Measurements from ENCODE around the gene BRCC3.
A peak's percentile ranks its signal among the peaks of the same experiment; 100 is the strongest.

Gene BRCC3

DNA sequence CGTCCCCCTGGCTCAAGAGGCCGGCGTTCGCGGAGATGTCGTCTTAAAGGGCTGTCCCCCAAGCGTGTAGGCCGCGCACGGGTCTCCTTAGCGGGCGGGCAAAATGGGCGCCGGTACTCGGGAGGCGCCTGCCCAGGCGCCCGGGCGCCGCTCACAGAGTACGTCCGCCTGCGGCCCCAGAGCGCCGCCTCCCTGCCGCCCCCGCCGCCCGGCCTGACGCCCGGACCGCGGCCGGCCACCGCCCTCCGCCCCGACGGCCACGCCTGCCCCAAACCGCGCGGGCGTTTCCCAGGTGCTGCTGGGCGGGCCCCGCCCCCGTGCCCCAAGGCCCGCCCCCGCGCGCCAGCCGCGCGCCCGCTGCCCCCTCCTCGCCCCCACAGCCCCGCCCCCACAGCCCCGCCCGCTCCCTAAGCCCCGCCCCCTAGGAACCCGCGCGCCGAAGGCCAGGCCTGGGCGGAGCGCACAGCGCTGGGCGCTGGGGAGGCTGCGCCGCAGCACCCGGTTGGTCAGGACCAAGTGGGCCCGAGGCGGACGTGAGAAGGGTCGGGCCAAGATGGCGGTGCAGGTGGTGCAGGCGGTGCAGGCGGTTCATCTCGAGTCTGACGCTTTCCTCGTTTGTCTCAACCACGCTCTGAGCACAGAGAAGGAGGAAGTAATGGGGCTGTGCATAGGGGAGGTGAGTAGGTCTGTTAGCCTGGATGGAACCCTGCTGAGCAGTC is at the start of gene BRCC3, which contains the start of the genes CMC4 and MTCP1:
Gene BRCC3 (plus strand): TSS at position 534 of the 719 bp plus-strand sequence. CDS start 20 bp downstream, at position 554.
Gene CMC4 (minus strand): TSS at position 162 of the 719 bp plus-strand sequence. CDS start 7,113 bp downstream, outside the sequence.
Gene MTCP1 (minus strand): TSS at position 162 of the 719 bp plus-strand sequence. CDS start 5,126 bp downstream, outside the sequence.
- peak; percentile 67 for DNase-seq

DNA sequence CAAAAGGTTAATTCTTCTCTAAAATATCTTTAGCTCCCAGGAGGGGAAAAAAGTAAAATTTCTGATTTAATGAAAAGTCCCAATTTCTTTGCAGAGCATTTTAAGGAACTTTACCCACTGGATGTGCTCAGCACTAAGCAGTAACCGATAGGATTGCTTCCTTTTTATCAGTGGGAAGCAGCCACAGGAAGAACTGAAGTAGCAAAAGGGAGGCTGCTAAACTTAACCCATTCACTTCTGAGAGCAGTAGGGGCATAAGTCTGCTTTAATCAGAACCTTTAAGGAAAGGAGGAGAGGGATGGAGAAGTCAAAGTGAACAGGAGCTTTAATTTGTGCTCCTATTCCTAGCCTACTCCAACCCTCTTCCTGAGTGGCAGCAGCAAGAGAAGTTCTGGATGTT is 48.7 kb upstream of the BRCC3 start, which contains the start of gene F8:
Gene F8 (minus strand): TSS at position 139 of the 400 bp plus-strand sequence. CDS start 171 bp downstream, outside the sequence.
- DNase-seq, result no peak

DNA sequence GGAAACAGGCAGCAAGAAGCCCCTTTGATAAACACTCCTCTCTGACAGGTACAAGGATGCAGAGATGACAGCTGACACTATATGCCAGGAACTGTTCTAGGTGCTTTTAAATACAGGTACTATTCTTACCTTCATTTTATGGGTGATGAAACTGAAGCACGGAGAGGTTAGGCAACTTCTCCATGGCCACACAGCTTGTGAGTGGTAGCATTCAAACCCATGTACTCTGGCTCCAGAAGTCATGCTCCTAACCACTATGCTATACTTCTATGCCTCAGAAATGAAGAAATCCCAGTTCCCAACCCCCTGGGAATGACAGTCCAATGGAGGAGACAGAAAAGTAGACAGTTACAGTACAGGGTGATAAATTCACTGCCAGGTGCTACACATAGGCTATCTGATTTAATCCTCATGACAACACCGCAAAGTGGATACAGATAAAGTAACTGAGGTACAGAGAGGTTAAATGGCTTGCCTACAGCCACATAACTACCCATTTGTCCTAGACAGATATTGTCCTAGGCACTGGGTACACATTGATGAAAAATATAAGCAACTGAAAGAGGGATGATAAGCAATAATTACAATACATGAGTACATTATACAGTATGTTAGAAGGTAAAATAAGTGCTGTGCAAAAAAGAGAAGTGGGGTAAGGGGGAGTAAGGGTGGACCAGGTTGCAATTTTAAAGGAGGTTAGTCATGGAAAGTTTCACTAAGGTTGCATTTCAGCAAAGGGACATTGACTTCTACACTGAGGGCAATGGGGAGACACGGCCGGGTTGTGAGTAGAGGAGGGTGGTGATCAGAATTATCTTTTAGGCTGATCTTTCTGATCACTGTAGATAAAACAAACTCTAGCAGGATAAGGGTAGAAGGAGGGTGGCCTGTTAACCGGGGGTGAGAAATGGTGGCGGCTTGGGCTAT is 47.1 kb upstream of the BRCC3 start:
- no peak for DNase-seq

DNA sequence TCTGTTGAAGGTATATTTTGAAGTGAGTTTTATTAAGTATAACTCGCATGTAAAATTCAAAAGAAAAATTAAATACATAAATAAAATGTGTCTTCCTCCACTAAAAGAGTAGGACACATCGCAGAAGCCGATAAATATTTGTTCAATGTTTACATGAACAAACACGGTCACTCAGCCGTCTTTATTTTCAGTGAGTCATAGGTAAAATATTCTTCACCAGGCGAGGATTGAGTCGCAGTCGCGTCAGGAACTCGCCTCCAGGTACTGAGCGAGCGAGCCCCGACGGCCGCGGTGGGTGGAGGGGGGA is 44.9 kb upstream of the BRCC3 start:
- no peak for DNase-seq

DNA sequence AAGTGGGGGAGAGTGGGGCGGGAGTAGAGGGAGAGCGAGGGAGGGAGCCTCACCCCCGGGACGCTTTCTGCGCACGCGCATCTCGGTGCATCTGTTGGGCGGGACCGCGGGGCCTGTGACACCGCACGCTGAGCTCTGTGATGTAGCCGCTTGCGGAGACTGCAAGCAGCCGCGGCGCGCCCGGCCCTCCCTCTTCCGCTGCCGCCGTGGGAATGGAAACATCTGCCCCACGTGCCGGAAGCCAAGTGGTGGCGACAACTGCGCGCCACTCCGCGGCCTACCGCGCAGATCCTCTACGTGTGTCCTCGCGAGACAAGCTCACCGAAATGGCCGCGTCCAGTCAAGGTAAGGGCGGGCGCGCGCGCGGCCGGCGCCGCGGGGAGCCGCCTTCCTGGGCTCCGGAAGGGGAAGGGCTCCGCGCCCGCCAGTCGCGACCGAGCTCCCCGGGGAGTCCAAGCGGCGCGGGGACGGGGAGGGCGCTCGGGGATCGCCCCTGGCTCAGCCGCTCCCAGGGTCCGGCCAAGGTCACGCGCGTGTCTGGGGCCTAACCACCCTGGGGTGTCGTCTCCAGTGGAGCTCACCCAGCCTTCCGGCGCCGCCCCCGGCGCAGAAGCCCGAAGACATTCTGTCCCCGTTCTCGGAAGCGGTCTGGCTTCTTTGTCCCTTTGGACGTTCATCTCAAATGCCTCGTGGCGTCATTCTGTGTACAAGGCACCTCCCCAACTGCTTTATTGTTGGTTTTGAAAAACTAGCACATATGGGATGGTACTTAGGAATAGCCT is 44.4 kb upstream of the BRCC3 start, which contains the start of gene FUNDC2:
Gene FUNDC2 (plus strand): TSS at position 118 of the 782 bp plus-strand sequence. CDS start 95 bp downstream, at position 213.
- peak; percentile 91 for DNase-seq

DNA sequence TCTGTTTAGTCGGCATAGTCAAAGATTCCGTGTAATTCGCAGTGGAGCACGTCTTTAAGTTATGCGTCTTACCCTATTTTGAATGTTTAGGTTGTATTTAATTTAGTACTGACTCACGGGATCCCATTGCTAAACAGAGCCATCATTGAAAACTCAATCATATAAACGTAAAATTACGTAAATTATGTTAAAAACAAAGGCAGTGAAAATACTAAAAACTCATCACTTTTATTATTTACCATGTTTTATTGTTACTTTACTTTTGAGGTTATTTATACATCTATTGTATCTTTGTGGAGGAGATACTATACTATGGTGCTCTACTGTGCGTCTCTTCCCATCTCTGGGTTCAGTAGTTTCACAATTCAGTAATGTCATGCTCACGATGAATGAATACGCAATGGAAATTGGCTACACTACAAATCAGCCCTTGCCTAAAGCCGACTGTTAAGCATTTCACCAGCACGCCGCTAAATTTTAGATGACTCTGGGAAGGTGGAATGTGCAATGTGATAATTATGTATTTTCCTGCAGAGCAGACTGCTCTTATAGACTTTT is 43.7 kb upstream of the BRCC3 start:
- no peak for DNase-seq

DNA sequence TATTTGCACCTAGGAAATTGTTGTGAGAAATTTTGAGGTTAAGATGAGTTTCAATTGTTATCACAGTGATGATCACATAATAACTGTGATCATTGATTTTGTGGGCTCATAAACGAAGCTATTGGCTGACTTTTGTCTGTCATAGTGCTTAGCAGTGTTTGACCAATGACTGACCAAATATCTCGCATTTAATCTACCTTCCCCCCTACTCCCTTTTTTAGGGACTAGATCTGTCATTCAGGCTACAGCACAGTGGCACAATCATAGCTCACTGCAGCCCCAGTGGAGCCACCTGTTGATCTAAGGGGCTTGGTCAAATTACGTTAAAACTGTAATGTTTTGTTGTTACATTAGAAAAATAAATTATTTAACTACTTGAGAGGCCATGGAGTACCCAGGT is 43.2 kb upstream of the BRCC3 start:
- no peak for DNase-seq

DNA sequence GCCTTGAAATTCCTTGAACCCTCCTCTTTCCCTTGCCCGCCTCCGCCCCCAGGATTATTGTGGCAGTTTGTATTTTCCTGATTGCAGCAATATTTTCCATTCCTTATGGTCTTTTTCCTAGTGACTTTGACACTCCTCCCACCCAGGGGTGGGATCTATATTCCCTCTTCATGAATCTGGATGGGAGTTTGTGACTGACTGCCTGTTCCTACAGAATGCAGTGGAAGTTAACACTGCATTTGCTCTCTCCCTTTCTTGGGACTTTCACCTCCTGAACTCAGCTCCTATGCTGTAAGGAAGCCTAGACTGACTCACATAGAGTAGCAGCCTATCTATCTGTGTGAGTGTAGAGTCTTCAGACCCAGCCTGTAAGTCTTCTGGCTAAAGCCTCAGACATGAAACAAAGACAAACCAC is 42.4 kb upstream of the BRCC3 start:
- DNase-seq, result no peak

DNA sequence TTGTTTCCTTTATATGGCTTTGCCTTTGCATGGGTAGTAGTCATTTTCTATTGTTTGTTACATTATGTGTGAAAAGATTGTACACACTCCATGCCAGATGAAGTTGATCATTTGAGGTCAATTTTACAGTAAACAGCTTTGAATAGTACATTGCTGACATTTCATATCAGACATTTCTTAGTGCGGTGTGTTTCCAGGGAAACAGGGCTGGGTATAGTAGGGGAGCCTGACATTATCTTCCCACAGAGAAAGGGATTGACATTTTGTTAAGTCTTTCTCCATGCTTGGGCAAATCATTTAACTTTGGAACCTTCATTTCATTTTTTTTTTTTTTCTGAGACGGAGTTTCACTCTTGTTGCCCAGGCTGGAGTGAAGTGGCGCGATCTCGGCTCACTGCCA is 39.7 kb upstream of the BRCC3 start:
- no peak for DNase-seq

DNA sequence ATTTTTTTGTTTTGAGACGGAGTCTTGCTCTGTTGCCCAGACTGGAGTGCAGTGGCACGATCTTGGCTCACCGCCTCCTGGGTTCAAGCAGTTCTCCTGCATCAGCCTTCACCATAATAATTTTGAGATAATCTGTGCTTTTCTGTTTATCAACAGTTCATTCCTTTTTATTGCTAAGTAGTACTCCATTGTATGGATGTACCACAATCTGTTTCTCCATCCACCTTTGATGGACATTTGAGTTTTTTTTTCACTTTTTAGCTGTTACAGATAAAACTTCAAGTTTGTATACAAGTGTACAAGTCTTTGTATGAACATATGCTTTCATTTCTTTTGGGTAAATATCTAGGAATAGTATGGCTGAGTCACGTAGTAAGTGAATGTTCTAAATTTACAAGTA is 35.6 kb upstream of the BRCC3 start:
- DNase-seq, result no peak

DNA sequence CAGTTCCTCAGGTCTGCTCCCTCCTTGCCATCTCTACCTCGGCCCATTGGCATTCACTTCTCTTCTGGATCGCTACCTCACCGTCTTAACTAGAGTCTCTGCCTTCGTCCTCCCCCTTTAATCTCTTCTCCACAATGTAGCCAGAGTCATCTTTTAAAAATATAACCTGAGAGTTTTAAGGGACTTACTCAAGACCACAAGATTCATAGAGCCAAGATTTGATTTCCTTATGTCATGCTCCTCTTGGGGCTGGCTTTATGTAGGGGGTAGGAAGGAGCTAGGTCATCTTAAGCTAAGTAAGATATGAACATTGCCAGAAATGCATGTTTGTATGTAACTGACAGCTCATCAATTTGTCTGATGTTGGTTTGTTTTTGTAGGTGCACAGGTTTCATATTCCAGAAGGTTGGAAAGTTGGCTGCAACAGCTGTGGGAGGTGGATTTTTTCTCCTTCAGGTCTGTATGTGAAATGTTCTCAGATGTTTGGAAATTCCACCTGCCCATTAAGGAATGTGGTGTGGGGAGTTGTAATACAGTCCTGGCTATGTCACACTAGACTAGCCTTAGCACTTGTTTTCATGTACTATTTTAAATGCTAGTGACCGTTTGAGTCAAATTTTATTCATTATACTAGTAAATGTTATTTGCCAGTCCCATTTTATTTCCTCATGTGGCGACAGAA is 25.0 kb upstream of the BRCC3 start:
- no peak for DNase-seq

DNA sequence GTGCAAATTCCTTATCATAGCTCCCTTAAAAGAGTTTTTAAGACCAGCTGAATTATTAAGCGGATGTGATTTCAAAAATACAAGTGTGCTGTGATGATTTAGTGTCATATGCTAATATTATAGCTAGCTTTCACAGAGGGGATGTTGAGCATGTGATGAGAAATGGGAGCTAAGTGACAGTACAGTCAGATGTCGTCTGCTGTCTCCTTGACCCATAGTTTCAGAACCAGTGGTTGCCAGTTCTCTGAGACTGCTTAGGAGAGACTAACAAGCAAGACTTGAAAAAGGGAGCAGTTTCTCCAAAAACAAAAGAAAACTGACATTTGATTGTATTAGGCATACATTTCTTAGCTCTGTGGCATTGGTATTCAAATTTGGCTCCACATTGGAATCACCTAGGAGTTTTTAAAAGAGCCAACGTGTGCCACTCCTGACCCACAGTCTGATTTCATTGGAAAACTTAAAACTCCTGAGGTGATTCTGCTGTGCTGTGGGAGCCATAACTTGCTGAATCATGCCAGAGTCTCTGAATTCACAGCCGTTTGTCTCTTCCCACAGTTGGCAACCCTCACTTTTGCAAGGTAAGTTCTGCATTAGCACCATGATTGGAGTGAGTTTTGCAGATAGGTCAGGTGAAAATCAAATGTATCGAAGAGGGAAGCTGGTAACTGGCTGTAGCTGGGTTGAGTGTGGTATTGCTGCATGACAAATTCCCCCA is 24.3 kb upstream of the BRCC3 start:
- no peak for DNase-seq

DNA sequence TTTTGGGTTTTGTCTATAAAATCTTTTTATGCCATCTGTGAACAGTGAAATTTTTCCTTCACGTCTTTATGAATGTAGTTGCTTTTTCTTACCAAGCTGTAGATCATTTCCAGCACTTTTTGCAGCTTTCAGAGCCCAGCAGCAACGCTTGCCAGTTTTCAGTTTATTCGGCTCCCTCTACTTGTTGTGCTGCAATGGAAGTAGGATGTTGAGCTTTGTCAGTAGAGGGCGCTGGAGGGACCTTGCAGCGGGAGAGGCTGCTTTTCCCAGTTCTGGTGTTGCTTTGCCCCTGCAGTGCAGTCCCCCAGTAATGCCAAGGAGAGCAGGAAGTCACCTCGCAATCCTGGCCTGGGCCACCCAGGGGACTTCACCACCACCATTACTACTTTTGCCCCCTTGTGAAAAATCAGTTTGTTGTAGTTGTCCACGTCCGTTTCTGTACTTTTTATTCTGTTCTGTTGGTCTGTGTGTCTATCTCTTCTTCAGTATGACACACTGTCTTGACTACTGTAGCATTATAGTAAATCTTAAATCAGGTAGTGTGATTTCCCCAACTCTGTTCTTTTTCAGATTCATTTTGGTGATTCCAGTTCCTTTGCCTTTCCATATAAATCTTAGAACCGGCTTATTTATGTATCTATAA is 22.2 kb upstream of the BRCC3 start:
- peak; percentile 43 for DNase-seq

DNA sequence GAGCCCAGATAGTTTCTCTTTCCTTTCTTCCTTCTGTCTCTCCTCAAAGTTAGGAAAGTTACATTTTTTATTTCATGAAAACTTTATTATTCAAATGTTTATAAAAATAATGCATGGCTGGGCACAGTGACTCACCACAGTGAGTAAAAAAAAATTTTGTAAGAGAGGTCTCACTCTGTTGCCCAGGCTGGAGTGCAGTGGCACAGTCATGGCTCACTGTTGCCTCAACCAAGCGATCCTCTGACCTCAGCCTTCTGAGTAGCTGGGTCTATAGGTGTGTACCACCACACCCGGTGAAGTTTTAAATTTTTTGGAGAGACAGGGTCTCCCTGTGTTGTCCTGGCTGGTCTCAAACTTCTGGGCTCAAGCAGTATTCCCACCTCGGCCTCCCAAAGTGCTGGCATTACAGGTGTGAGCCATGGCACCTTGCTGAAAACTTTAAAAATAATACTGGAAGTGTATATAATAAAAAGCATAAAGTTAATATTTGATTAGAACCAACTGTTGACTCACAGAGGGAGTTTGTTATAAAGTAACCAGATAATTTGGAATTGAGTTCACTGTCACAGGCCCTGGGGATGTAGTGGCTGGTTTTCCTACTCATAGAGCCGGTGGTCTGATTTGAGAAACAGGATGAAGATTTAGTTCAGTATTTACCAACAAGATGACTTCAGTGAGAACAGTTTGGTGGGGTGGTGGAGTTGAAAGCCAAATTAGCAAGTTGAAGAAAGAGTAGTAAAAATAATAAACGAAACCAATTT is 18.4 kb upstream of the BRCC3 start:
- DNase-seq, result no peak

DNA sequence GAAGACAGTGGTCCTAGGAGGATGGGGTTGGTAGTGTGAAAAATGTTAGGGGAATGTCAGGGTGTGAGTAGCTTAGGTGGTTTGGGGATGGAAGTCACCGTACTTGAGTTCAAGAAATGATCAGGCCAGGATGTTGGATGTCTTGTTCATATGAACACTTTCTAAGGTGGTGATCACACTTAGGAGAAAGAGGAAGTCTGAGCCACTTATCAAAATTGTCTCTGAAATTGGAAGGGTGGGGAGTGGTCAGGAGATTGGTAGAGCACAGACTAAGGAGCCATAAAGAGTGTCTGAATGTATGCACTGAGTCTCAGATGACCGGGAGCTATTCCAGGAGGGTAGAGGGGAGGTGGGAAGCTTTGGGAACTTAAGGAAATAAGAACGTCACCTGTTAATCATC is 17.7 kb upstream of the BRCC3 start:
- DNase-seq, result no peak

DNA sequence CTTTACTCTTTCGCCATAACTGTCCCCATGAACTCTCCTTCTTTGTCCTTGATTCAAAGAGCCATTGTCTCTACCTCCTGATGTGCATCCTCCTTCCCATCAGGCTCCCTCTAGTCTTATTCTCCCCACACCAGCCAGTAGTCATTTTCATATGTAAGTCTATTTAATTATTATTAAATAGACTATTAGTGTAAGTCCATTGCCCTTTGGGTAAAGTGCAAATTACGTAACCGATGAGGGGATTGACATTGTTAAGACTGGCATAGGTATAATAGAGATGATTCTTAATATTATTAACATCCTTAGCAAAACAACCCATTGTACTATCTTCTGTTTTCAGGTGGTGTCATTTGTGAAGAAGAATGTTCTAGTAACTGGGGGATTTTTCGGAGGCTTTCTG is 17.1 kb upstream of the BRCC3 start:
- no peak for DNase-seq

DNA sequence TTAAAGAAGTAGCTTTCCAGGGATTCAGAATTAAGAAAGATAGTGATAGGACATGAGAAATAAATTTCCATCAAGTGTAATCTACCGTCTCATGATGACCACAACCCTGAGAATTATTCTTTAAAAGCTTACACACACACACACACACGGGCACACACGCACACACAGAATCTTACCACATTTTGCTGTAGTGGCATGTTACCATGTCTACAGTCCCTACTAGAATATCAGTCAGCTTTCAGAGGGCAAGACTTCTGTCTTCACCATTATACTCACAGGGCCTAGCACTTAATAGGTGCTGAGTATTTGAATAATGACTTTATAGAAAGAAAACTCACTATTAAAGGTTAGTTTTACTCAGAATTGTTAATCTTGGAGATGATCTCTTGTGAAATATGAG is 15.8 kb upstream of the BRCC3 start:
- DNase-seq, result no peak

DNA sequence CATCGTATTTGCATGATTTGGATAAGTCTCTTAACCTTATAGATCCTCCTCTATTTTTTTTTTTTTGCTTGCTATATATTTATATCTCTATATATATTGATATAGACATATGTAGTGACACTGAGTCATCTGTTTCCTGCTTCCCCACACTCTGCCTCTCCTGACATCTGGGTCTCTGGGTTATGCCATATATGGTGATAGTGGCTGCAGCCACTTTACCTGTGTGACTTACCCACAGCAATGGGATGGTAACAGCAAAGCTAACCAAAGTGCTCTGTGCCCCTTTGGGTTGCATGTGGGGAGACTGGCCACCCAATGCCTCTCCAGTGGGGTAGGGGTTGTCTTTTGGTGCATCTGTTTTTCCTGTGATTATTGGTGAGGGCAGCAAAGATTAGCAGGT is 14.8 kb upstream of the BRCC3 start:
- DNase-seq, result no peak

DNA sequence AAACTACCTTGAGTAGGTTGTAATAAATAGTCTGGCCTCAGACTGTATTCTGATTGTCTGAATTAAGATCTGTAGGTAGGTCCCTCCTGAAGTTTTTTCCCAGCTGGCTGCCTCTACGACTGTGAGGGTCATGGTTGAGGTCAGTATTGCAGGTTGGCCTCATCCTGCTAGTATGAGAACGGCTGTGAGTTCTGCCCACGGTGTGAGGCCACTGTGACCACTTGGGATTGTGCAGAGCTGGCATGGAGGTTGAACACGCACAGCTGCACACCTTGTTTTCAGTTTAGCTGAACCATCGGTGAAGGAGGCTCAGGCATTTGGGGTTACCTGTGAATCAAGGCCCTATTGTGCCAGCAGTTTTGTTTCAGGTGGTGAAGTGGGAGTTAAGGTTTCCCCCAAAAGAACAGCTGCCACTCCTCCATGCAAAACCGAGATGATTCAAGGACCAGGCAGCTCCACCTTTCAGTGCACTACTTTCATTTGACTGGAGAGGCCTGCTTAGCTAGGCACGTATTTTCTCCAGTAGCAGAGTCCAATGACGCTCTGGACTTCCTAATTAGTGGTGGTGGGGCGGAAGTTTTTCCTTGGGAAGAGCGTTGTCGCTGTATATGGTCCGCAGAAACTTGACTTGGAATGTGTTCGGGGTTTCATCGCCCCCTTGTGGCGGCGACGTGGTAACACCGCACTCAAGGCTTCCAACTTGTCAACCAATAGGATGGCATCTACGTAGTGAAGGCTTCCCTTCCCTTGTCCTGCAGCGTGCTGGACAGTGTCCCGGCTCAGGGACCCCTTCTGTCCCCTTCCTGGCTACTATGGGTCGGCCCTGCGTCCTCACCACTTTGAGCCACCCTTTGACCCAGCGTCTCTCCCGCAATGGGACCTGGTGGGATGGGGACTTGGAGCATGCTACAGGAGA is 14.2 kb upstream of the BRCC3 start:
- peak; percentile 45 for DNase-seq
